ENCODE measurements around the gene EEF1AKMT3. TPM values are rescaled to one million over a fixed set of nuclear protein-coding genes. Genes with fewer than 3 reads are reported as not detected.
"Not testable (repeated sequence)": the region's sequence is repeated elsewhere in the genome, so short reads cannot be mapped to it uniquely, and the experiment has no call there.

EEF1AKMT3 gene
- total and polyA plus RNA-seq, 3 donors from 2014 or later: 5.5 to 8.7 (median 8.4) TPM

DNA sequence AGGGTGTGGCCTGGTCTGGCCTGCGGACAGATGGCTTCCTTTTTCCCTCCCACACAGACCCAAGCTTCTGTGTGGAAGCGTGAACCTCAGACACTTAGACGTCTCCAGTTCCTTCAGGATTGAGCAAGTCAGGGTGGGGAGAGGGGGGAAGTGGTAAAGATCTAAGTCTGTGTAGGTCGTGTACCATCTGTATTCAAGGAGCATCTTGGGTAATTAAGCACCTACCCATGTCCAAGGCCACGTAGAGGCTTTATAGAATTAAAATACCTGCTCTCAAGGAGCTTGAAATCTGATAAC is 44.4 kb downstream of the EEF1AKMT3 start:
- intact Hi-C loops (cut with DNase I; ENCODE audit: low total_unique reads): no loop called here
- peak; percentile 56 for DNase-seq
- H3K4me1 ChIP-seq: peaks cover 32% of the 10 kb centered on the region
- no peaks in the 10 kb centered on the region for H3K9me3 ChIP-seq
- H3K27ac ChIP-seq: peak overlapping the region in 1 of 2 donors; percentile 52
- no peak overlapping the region for H3K4me3 ChIP-seq
- 35 to 37% methylated on average over 5 of the region's 5 CpGs for WGBS, 2 donors
- no peaks in the 10 kb centered on the region for H3K36me3 ChIP-seq (ENCODE audit: low read depth, missing control alignments)
- TF ChIP-seq, protein P1, sequence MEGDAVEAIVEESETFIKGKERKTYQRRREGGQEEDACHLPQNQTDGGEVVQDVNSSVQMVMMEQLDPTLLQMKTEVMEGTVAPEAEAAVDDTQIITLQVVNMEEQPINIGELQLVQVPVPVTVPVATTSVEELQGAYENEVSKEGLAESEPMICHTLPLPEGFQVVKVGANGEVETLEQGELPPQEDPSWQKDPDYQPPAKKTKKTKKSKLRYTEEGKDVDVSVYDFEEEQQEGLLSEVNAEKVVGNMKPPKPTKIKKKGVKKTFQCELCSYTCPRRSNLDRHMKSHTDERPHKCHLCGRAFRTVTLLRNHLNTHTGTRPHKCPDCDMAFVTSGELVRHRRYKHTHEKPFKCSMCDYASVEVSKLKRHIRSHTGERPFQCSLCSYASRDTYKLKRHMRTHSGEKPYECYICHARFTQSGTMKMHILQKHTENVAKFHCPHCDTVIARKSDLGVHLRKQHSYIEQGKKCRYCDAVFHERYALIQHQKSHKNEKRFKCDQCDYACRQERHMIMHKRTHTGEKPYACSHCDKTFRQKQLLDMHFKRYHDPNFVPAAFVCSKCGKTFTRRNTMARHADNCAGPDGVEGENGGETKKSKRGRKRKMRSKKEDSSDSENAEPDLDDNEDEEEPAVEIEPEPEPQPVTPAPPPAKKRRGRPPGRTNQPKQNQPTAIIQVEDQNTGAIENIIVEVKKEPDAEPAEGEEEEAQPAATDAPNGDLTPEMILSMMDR (IDR thresholded peaks at IDR 0.05): no peak
- TF ChIP-seq POLR2A (IDR thresholded peaks at IDR 0.05): no peak
- H3K27me3 ChIP-seq: no peaks in the 10 kb centered on the region

DNA sequence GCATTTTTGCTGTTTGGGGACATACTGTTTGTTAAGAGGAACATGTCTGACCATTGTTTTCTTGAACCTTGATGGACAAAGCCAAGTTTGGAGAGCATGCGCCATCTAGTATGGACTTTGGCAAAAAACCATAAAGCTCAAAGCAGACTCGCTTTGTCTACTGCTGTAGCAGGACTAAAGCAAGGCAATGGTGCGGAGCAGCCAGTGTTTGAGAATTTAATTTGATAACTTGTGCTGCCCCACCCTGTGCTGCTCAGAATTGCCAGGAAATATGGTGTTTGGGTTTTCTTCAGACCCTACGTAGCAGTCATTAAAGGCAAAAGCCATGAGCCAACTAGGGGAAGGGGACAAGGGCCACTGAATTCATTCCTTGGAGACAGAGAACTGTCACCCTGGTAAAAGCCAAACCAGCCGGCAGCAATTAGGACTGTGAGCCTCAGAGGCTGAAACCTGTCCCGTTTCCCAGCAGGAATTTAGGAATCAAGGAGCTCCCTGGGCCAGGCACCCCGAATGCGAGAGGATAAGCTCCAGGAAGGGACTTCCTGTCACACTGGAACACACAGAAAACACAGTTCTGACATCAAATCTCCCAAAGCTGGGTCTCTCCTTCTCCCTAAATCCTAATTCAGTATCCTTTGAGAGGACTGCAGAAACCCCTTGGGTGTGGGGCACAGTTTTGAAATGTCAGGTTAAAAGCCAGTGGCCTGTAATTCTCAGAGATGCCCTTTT is 45.0 kb downstream of the EEF1AKMT3 start:
- Histone ChIP-seq H3K4me1 (peaks cover 32% of the 10 kb centered on the region), H3K9me3 (no peaks in the 10 kb centered on the region), H3K27me3 (no peaks in the 10 kb centered on the region), H3K27ac (peak overlapping the region in 1 of 2 donors; percentile 52), H3K4me3 (no peak overlapping the region), H3K36me3 (ENCODE audit: low read depth, missing control alignments) (no peaks in the 10 kb centered on the region)
- intact Hi-C loops (cut with DNase I; ENCODE audit: low total_unique reads): no loop called here
- WGBS, 2 donors: 63 to 86% methylated on average over 8 of the region's 8 CpGs
- DNase-seq: no peak
- TF ChIP-seq, protein P1 (IDR thresholded peaks at IDR 0.05): no peak
- no peak for TF ChIP-seq POLR2A (IDR thresholded peaks at IDR 0.05)

DNA sequence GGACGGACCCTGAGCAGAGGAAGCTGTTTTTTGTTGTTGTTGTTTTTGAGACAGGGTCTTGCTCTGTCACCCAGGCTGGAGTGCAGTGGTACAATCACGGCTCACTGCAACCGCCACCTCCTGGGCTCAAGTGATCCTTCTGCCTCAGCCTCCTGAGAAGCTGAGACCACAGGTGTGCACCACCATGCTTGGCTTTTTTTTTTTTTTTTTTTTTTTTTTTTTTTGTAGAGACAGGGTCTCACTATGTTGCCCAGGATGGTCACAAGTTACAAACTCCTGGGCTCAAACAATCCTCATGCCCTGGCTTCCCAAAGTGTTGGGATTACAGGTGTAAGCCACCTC is 45.5 kb downstream of the EEF1AKMT3 start:
- H3K36me3 ChIP-seq (ENCODE audit: low read depth, missing control alignments); DNase-seq; intact Hi-C loops (cut with DNase I; ENCODE audit: low total_unique reads); H3K4me3 ChIP-seq; H3K27me3 ChIP-seq; H3K9me3 ChIP-seq: not testable (repeated sequence)
- Histone ChIP-seq H3K4me1 (peaks cover 32% of the 10 kb centered on the region), H3K27ac (peak overlapping the region in 1 of 2 donors; percentile 52)
- 76 to 86% methylated on average over 3 of the region's 3 CpGs for WGBS, 2 donors

DNA sequence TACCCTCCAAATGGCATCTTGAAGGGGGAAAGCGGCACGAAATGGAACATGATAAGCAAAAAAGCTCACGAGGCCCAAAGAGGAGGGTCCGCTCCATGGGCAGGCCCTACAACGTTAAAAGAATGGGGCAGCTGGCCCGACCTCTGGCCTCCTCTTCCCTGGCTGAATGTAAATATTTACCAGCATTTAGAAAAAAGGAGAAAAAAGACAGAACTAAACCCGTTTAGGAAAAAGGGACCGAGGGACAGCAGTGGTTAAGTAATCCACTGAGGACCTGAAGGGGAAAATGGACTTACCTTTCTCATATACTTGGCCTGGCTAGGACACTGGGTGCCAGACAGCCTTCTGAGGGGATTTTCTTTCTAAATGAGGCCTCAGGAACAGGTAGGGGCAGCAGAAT is 47.7 kb downstream of the EEF1AKMT3 start:
- intact Hi-C loops (cut with DNase I; ENCODE audit: low total_unique reads); H3K27ac ChIP-seq; DNase-seq; H3K36me3 ChIP-seq (ENCODE audit: low read depth, missing control alignments); H3K9me3 ChIP-seq; H3K27me3 ChIP-seq; H3K4me3 ChIP-seq: not testable (repeated sequence)
- H3K4me1 ChIP-seq: peaks cover 23% of the 10 kb centered on the region
- 71 to 76% methylated on average over 8 of the region's 8 CpGs for WGBS, 2 donors

DNA sequence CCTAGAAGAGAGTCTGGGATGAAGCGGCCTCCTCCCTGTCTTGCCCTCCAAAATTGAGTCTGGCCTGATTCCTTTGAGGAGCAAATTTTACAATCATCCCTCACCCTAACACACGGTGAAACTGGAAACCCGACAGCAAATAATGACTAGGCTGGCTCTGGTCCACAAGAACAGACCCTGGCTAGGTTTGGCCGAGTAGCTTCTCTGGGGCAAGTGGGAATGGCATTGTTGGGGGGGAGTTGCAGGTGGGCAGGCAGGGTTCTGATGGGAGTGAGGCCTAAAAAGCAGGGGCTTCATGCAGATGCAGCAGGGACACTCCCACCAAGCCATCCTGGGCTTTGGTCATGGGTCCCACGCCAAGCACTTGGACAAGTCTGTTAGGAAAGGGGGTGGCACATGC is 48.6 kb downstream of the EEF1AKMT3 start:
- H3K4me1 ChIP-seq: peaks cover 18% of the 10 kb centered on the region
- H3K36me3 ChIP-seq (ENCODE audit: low read depth, missing control alignments); H3K9me3 ChIP-seq; H3K27me3 ChIP-seq; H3K27ac ChIP-seq; H3K4me3 ChIP-seq; DNase-seq; intact Hi-C loops (cut with DNase I; ENCODE audit: low total_unique reads): not testable (repeated sequence)
- 78 to 83% methylated on average over 1 to 5 of the region's 5 CpGs for WGBS, 2 donors

DNA sequence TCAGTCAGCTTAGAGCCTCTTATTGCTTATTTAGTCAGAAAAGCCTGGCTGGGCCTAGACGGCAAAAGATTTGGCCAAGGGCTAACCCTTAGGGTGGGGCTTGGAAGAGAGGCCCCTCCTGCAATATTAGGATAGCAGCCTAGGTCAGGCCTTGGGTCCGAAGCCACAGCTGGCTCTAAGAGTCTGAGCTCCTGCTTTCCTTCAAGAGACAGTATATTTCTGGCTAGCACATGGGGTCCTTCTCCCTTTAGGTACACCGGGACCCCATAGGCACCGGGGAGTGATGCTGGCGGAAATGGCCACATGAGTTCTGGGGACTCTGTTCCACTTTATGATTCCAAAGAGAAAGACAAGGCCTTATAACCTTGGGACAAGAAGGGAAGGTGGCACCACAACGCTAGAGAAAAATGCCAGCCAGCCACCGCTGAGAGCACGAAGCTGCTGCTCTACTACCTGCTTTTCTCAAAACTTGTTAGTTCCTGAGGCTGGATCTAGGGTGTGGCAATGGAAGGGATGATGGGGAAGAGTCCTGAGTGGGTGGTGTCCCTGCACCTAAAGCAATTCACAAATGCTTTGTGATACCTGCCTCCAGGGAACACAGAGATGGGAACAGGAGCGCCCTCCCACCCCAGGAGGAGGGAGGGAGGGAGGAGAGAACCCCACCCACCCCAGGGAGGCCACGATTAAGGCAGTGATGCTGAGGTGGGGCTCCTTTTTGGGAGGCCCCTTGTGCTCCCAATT is 49.2 kb downstream of the EEF1AKMT3 start:
- no peak overlapping the region for H3K27ac ChIP-seq
- TF ChIP-seq POLR2A (IDR thresholded peaks at IDR 0.05): no peak
- TF ChIP-seq, protein P1 (IDR thresholded peaks at IDR 0.05): no peak
- H3K36me3 ChIP-seq (ENCODE audit: low read depth, missing control alignments): no peaks in the 10 kb centered on the region
- no peak for DNase-seq
- peaks cover 12% of the 10 kb centered on the region for H3K4me1 ChIP-seq
- H3K4me3 ChIP-seq: no peak overlapping the region
- no peaks in the 10 kb centered on the region for H3K9me3 ChIP-seq
- 74 to 77% methylated on average over 7 to 10 of the region's 10 CpGs for WGBS, 2 donors
- intact Hi-C loops (cut with DNase I; ENCODE audit: low total_unique reads): no loop called here
- no peaks in the 10 kb centered on the region for H3K27me3 ChIP-seq

Measured in testis (tissue), 3 donors.